ENCODE measurements around the gene TP53I11. TPM values are rescaled to one million over a fixed set of nuclear protein-coding genes. Genes with fewer than 3 reads are reported as not detected.

Gene TP53I11
- total and polyA plus RNA-seq, 8 donors: 12.4 to 155 (median 27.3) TPM

GRCh38 chr11:44885919-44886789 lies 64.5 kb downstream of the TP53I11 start:
- Histone ChIP-seq H3K4me3 (no peak overlapping the region), H3K9me3 (no peaks in the 10 kb centered on the region), H3K27me3 (no peaks in the 10 kb centered on the region), H3K4me1 (peaks cover 0 to 24% (median 12%) of the 10 kb centered on the region in 4 donors), H3K36me3 (no peaks in the 10 kb centered on the region), H3K27ac (peak overlapping the region in 3 of 5 donors; percentile 28 to 42 (median 30))
- no peak for DNase-seq
- no peak for TF ChIP-seq POLR2AphosphoS5 (IDR thresholded peaks at IDR 0.05)
- no peak for TF ChIP-seq CTCF (IDR thresholded peaks at IDR 0.05)
- no peak for TF ChIP-seq EP300 (IDR thresholded peaks at IDR 0.05)
- TF ChIP-seq POLR2A (IDR thresholded peaks at IDR 0.05): no peak
- WGBS, 5 donors: 68 to 70% (median 69%) methylated on average over 13 of the region's 13 CpGs
- intact Hi-C loops (cut with DNase I; ENCODE audit: low total_unique reads): no loop called here

- WGBS, 5 donors: 87 to 91% (median 89%) methylated on average over 12 of the region's 12 CpGs
- Histone ChIP-seq H3K27ac (peak overlapping the region in 2 of 5 donors; percentile 30 to 42), H3K4me1 (peaks cover 0 to 24% (median 12%) of the 10 kb centered on the region in 4 donors), H3K27me3 (no peaks in the 10 kb centered on the region), H3K36me3 (no peaks in the 10 kb centered on the region), H3K9me3 (no peaks in the 10 kb centered on the region), H3K4me3 (no peak overlapping the region)
- no peak for TF ChIP-seq POLR2A (IDR thresholded peaks at IDR 0.05)
- TF ChIP-seq CTCF (IDR thresholded peaks at IDR 0.05): no peak
- intact Hi-C loops (cut with DNase I; ENCODE audit: low total_unique reads): no loop called here
- DNase-seq: peak in 1 of 2 donors; percentile 53
Measured at GRCh38 chr11:44885065-44885810, 65.4 kb downstream of the TP53I11 start.

- no peaks in the 10 kb centered on the region for H3K36me3 ChIP-seq
- H3K27ac ChIP-seq: no peak overlapping the region
- H3K27me3 ChIP-seq: peaks cover 0 to 5% (median 0%) of the 10 kb centered on the region in 3 donors
- 59 to 80% (median 67%) methylated on average over 6 of the region's 6 CpGs for WGBS, 5 donors
- intact Hi-C loops (cut with DNase I; ENCODE audit: low total_unique reads): no loop called here
- H3K4me1 ChIP-seq: peaks cover 0 to 24% (median 12%) of the 10 kb centered on the region in 4 donors
- H3K9me3 ChIP-seq: no peaks in the 10 kb centered on the region
- DNase-seq: peak in 1 of 2 donors; percentile 72
- TF ChIP-seq POLR2AphosphoS5 (IDR thresholded peaks at IDR 0.05) (no peak), CTCF (IDR thresholded peaks at IDR 0.05) (no peak), POLR2A (IDR thresholded peaks at IDR 0.05) (no peak), EP300 (IDR thresholded peaks at IDR 0.05) (no peak)
- no peak overlapping the region for H3K4me3 ChIP-seq
Measured at GRCh38 chr11:44884056-44884455, 66.6 kb downstream of the TP53I11 start.

- no peak overlapping the region for H3K27ac ChIP-seq
- intact Hi-C loops (cut with DNase I; ENCODE audit: low total_unique reads): no loop called here
Measured at GRCh38 chr11:44883277-44883676, 67.4 kb downstream of the TP53I11 start.

More at GRCh38 chr11:44883277-44883676, 67.4 kb downstream of the TP53I11 start:
- Histone ChIP-seq H3K9me3 (no peaks in the 10 kb centered on the region), H3K4me3 (no peak overlapping the region), H3K27me3 (peaks cover 0 to 12% (median under 1%) of the 10 kb centered on the region in 3 donors), H3K36me3 (no peaks in the 10 kb centered on the region), H3K4me1 (peaks cover 0 to 26% (median 12%) of the 10 kb centered on the region in 4 donors)
- TF ChIP-seq POLR2AphosphoS5 (IDR thresholded peaks at IDR 0.05) (peak in 2 of 3 donors; percentile 24 to 53), POLR2A (IDR thresholded peaks at IDR 0.05) (no peak)
- 22 to 47% (median 32%) methylated on average over 6 of the region's 6 CpGs for WGBS, 5 donors
- DNase-seq: peak; percentile 43 to 69

Other genes starting within 250 kb of the TP53I11 start
- gene TSPAN18, start 223.9 kb downstream of the TP53I11 start, total RNA-seq: 10 to 100 TPM in 4 of 5 donors, 1 to 10 TPM in 1; 9.1 to 60.3 (median 25.9) TPM
- gene TSPAN18, start 223.9 kb downstream of the TP53I11 start, polyA plus RNA-seq: 1 to 10 TPM; 2.1 to 6.6 (median 2.3) TPM
- gene PRDM11, start 195.8 kb upstream of the TP53I11 start, total RNA-seq: 100 to 1,000 TPM in 1 of 5 donors, 10 to 100 TPM in 3, 1 to 10 TPM in 1; 4.5 to 139 (median 14.2) TPM
- gene PRDM11, start 195.8 kb upstream of the TP53I11 start, polyA plus RNA-seq: 1 to 10 TPM; 1.2 to 3.5 (median 2.6) TPM

Data from stomach (tissue), 9 donors.